BE2C (cell line): ENCODE results near the gene CT47A1. TPM values are rescaled to one million over a fixed set of nuclear protein-coding genes. Genes with fewer than 3 reads are reported as not detected.
"Not testable (repeated sequence)": the region's sequence is repeated elsewhere in the genome, so short reads cannot be mapped to it uniquely, and the experiment has no call there.

Experiments used
- DNase-seq: peaks from one replicate; pipeline ENCODE4 v3.0.0-alpha.2; 2020
- H3K27me3 ChIP-seq: fragments of 250-450 bp; sonication (Bioruptor Pico); 2 replicates; pipeline ENCODE4 v1.5.1; 2020; ENCODE audit warnings: mild to moderate bottlenecking
- H3K36me3 ChIP-seq: fragments of 250-450 bp; sonication (Bioruptor Pico); 2 replicates; pipeline ENCODE4 v1.5.1; 2020; ENCODE audit warnings: mild to moderate bottlenecking
- H3K4me1 ChIP-seq: fragments of 250-450 bp; sonication (Bioruptor Pico); 2 replicates; pipeline ENCODE4 v1.5.1; 2020
- H3K4me3 ChIP-seq: 2 replicates; pipeline ENCODE4 v1.5.1; 2011; ENCODE audit warnings: low read depth, low read length
- H3K9me3 ChIP-seq: fragments of 250-450 bp; sonication (Bioruptor Pico); 2 replicates; pipeline ENCODE4 v1.5.1; 2020
- polyA plus RNA-seq: library from polyadenylated mRNA; unstranded; fragments of >200 nt; gene quantifications from one replicate; pipeline ENCODE4 v1.2.1, GENCODE V29; 2012; ENCODE audit warnings: low read depth, missing spikeins; ENCODE audit not compliant: insufficient read length, insufficient read depth
- TF ChIP-seq, protein P1 (sequence below): IDR thresholded peaks from 2 replicates; pipeline ENCODE4 v1.5.1; 2012; ENCODE audit warnings: mild to moderate bottlenecking, low read depth, low read length

Gene CT47A1
- polyA plus RNA-seq, result not detected

GRCh38 chrX:120985660-120986059 lies at the start of gene CT47A1:
Gene CT47A1 (minus strand): TSS chrX:120985760. CDS start chrX:120985529, 231 bp downstream.
- not testable (repeated sequence) for H3K4me3 ChIP-seq, H3K9me3 ChIP-seq, DNase-seq, H3K36me3 ChIP-seq, H3K27me3 ChIP-seq, H3K4me1 ChIP-seq

GRCh38 chrX:121032531-121032930 lies 47.0 kb upstream of the CT47A1 start:
- no peak for DNase-seq
- Histone ChIP-seq H3K4me1 (no peaks in the 10 kb centered on the region), H3K36me3 (no peaks in the 10 kb centered on the region), H3K4me3 (no peak overlapping the region), H3K9me3 (no peaks in the 10 kb centered on the region), H3K27me3 (no peaks in the 10 kb centered on the region)
- TF ChIP-seq, protein P1, sequence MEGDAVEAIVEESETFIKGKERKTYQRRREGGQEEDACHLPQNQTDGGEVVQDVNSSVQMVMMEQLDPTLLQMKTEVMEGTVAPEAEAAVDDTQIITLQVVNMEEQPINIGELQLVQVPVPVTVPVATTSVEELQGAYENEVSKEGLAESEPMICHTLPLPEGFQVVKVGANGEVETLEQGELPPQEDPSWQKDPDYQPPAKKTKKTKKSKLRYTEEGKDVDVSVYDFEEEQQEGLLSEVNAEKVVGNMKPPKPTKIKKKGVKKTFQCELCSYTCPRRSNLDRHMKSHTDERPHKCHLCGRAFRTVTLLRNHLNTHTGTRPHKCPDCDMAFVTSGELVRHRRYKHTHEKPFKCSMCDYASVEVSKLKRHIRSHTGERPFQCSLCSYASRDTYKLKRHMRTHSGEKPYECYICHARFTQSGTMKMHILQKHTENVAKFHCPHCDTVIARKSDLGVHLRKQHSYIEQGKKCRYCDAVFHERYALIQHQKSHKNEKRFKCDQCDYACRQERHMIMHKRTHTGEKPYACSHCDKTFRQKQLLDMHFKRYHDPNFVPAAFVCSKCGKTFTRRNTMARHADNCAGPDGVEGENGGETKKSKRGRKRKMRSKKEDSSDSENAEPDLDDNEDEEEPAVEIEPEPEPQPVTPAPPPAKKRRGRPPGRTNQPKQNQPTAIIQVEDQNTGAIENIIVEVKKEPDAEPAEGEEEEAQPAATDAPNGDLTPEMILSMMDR, result no peak

- no peaks in the 10 kb centered on the region for H3K36me3 ChIP-seq
- no peaks in the 10 kb centered on the region for H3K4me1 ChIP-seq
- DNase-seq, result no peak
- H3K27me3 ChIP-seq, result no peaks in the 10 kb centered on the region
- no peaks in the 10 kb centered on the region for H3K9me3 ChIP-seq
- TF ChIP-seq, protein P1, result no peak
- no peak overlapping the region for H3K4me3 ChIP-seq
Observed at GRCh38 chrX:121030083-121030482, 44.5 kb upstream of the CT47A1 start.

GRCh38 chrX:121028419-121028818 lies 42.9 kb upstream of the CT47A1 start:
- H3K9me3 ChIP-seq, result no peaks in the 10 kb centered on the region
- H3K27me3 ChIP-seq, result no peaks in the 10 kb centered on the region
- no peaks in the 10 kb centered on the region for H3K4me1 ChIP-seq
- H3K36me3 ChIP-seq, result no peaks in the 10 kb centered on the region
- no peak overlapping the region for H3K4me3 ChIP-seq
- no peak for DNase-seq
- TF ChIP-seq, protein P1, result no peak

GRCh38 chrX:121014826-121015225 lies 29.3 kb upstream of the CT47A1 start:
- H3K36me3 ChIP-seq, result no peaks in the 10 kb centered on the region
- no peaks in the 10 kb centered on the region for H3K4me1 ChIP-seq
- no peaks in the 10 kb centered on the region for H3K9me3 ChIP-seq
- H3K27me3 ChIP-seq, result no peaks in the 10 kb centered on the region
- TF ChIP-seq, protein P1, result no peak
- no peak for DNase-seq
- H3K4me3 ChIP-seq, result no peak overlapping the region

DNA sequence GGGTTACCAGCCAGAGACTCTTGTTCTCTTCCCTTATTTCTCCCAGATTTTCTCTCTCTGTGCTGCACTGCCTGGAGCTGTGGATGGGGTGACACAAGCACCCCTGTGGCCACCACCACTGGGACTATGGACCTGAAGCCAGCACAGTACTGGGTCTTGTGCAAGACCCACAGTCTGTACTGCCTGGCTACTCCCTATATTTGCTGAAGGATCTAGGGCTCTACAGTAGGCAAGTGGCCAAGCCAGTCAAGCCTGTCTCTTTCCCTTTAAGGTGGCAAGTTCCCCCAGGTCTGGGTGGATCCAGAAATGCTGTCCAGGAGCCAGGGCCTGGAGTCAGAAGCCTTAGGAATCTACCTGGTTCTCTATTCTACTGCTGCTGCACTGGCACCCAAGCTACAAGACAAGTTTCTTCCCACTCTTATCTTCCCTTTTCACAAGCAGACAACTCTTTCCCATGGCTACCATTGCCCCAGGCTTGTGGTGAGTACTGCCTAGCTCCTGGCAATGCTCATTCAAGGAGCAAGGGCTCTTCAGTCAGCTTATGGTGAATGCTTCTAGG lies 28.4 kb upstream of the CT47A1 start:
- no peaks in the 10 kb centered on the region for H3K27me3 ChIP-seq
- no peak for DNase-seq

More for the DNA sequence above, 28.4 kb upstream of the CT47A1 start:
- Histone ChIP-seq H3K36me3 (no peaks in the 10 kb centered on the region), H3K4me1 (no peaks in the 10 kb centered on the region), H3K9me3 (no peaks in the 10 kb centered on the region), H3K4me3 (no peak overlapping the region)
- TF ChIP-seq, protein P1, result no peak
